MV-4-11 (cell line): ENCODE results near the gene KCTD2.

ENCODE experiments used
- DNase-seq: peaks from one replicate; lab custom pipeline; 2025; lab: John Stamatoyannopoulos, UW

The KCTD2 gene

GRCh38 chr17:75077496-75078283 is 30.7 kb downstream of the KCTD2 start:
- DNase-seq: no peak

GRCh38 chr17:75078284-75079022 is 31.4 kb downstream of the KCTD2 start:
- DNase-seq: peak; percentile 28

GRCh38 chr17:75079023-75079373 is 32.0 kb downstream of the KCTD2 start:
- no peak for DNase-seq

- no peak for DNase-seq
Observed at GRCh38 chr17:75081611-75082540, 34.9 kb downstream of the KCTD2 start.

GRCh38 chr17:75082683-75083082 is 35.7 kb downstream of the KCTD2 start:
- DNase-seq: no peak

GRCh38 chr17:75084039-75084660 is 37.1 kb downstream of the KCTD2 start:
- DNase-seq: no peak

GRCh38 chr17:75086496-75087181 is 39.6 kb downstream of the KCTD2 start:
- no peak for DNase-seq

- DNase-seq: no peak
Observed at GRCh38 chr17:75087182-75087557, 40.1 kb downstream of the KCTD2 start.

- peak; percentile 79 for DNase-seq
Observed at GRCh38 chr17:75087558-75088453, 40.8 kb downstream of the KCTD2 start, which contains the start of gene SLC16A5. Gene SLC16A5, plus strand, starts transcription at chr17:75087954. Its CDS starts 5,683 bp downstream, at chr17:75093637.

- peak; percentile 38 for DNase-seq
Observed at GRCh38 chr17:75088465-75089417, 41.7 kb downstream of the KCTD2 start.

- no peak for DNase-seq
Observed at GRCh38 chr17:75090871-75091854, 44.1 kb downstream of the KCTD2 start.

GRCh38 chr17:75091855-75092327 is 44.9 kb downstream of the KCTD2 start:
- DNase-seq: no peak

GRCh38 chr17:75093548-75094158 is 46.6 kb downstream of the KCTD2 start:
- DNase-seq: no peak

- DNase-seq: no peak
Observed at GRCh38 chr17:75094871-75095399, 47.9 kb downstream of the KCTD2 start.

- peak; percentile 89 for DNase-seq
Observed at GRCh38 chr17:75096082-75096625, 49.1 kb downstream of the KCTD2 start.

GRCh38 chr17:75097865-75098264 is 50.8 kb downstream of the KCTD2 start:
- DNase-seq: no peak

GRCh38 chr17:75098861-75099260 is 51.8 kb downstream of the KCTD2 start:
- no peak for DNase-seq
